Smooth muscle cell of the brain vasculature (primary cell): ENCODE measurements around the gene PA2G4.
"Not testable (repeated sequence)": the region's sequence is repeated elsewhere in the genome, so short reads cannot be mapped to it uniquely, and the experiment has no call there.

Source experiments
- DNase-seq: peaks from one replicate; pipeline ENCODE4 v3.0.0-alpha.2; 2012; ENCODE audit warnings: low read depth, low spot score

The PA2G4 gene

DNA sequence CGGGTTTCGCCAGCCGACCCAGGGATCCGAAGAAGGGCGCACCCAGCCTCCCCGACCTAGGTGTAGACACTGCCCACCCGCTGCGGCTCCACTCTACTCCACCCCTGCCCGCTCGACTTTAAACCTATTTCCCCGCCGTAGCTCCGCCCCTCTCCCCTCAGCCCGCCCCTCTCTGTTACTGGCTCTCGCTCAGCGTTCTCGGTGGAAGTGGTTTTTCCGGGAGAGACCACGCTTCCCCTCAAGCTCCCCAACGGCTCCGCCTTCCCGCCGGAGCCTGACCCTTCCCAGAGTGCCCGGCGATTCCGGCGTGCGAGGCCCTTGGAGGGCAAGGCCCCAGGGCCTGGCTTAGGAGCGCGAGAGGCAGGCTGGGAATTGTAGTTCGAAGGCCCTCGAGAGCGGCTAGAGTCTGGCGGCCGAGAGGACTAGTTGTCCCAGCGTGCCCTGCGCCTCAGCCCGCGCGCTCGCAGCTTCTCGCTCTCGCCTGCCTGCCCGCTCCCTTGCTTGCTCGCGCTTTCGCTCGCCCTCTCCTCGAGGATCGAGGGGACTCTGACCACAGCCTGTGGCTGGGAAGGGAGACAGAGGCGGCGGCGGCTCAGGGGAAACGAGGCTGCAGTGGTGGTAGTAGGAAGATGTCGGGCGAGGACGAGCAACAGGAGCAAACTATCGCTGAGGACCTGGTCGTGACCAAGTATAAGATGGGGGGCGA is at the start of gene PA2G4:
Gene PA2G4, plus strand, starts transcription at position 451 of the 706 bp plus-strand sequence. Its CDS starts 179 bp downstream, at position 630.
- peak; percentile 97 for DNase-seq

DNA sequence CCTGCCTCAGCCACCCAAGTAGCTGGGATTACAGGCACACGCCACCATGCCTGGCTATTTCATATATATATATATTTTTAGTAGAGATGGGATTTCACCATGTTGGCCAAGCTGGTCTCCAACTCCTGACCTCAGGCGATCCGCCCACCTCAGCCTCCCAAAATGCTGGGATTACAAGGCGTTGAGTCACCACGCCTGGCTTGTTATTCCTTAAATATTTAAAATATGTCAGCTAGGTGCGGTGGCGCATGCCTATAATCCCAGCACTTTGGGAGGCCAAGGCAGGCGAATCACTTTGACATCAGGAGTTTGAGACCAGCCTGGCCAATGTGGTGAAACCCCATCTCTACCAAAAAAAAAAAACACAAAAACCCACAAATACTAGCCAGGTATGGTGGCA is 44.4 kb upstream of the PA2G4 start:
- DNase-seq = not testable (repeated sequence)

DNA sequence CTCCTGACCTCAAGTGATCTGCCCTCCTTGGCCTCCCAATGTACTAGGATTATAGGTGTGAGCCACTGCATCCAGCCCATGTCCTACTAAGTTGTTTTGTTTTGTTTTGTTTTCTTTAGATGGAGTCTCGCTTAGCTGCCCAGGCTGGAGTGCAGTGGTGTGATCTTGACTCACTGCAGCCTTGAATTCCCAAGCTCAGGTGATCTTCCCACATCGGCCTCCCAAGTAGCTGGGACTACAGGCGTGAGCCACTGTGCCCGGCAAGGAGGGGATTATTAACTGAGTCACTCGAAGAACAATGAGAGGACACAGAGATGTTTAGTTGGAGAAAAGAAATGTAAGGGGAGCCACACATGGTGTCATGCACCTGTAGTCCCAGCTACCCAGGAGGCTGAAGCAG is 42.4 kb upstream of the PA2G4 start:
- DNase-seq = no peak

DNA sequence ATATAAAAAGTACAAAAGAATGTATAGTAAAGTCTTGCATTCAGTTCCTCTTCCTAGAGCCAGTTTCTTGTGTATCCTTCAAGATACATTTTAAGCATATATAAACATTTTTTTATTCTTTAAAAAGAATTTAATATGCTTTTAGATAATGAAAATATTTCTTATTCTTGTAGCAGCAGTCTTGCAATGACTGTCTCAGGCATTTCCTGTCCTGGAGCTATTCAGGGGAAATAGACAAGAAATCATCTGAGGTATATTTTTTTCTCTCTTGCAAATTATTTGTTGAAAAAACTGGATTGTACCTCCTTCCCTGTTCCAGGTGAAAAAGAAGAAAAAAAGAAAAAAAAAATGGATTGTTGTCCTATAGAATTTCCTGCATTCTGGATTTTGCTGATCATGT is 41.4 kb upstream of the PA2G4 start:
- no peak for DNase-seq

DNA sequence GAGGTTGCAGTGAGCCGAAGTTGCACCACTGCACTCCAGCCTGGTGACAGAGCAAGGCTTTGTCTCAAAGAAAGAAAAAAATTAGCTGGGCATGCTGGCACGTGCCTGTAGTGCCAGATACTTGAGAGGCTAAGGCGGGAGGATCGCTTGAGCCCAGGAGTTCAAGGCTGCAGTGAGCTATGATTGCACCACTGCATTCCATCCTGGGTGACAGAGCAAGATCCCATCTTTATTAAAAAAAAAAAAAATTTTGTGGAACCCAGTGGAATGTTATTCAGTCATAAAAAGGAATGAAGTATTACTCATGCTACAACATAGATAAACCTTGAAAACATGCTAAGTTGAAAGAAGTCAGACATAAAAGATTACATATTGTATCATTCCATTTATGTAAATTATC is 32.7 kb upstream of the PA2G4 start:
- DNase-seq = no peak

DNA sequence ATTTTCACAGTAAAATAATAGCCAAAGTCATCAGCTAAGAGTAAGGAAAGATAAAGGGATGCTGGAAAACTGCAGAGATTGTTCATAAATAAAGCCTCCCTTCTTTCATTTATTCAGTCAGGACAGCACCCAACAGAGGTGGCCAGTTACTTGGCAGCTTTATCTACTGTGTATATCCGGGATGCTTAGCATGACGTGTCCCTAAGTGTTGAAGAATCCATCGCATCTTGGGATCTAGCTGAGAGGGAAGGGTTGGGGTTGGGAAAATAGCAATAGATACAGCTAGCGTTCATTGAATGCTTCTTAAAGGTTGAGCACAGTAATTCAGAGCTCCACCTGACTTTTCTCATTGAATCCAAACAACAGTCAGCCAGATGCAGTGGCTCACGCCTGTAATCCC is 30.0 kb upstream of the PA2G4 start:
- no peak for DNase-seq

DNA sequence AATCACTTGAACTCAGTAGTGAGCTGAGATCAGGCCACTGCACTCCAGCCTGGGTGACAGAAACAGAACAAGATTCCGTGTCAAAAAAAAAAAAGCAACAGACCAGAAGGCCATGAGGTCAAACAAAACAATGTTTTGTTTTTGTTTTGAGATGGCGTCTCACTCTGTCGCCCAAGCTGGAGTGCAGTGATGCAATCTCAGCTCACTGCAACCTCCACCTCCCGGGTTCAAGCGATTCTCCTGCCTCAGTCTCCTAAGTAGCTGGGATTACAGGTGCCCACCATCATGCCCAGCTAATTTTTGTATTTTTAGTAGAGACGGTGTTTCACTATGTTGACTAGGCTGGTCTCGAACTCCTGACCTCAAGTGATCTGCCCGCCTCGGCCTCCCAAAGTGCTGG is 26.4 kb upstream of the PA2G4 start:
- DNase-seq = not testable (repeated sequence)

DNA sequence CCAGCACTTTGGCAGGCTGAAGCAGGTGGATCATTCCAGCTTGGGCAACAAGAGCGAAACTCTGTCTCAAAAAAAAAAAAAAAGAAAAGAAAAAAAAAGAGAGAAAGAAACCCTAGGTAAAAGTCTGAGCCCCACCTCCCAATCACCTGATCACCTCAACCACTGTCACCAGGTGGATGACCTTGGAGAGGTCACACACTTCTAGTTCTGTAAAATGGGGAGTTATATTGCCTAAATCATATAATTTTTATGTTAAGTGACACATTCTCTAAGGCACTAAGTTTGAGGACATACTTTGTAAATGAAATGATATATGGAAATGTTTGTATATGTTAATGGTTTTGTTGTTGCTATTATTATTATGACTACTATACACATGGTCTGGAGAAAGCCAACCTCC is 25.9 kb upstream of the PA2G4 start:
- no peak for DNase-seq

DNA sequence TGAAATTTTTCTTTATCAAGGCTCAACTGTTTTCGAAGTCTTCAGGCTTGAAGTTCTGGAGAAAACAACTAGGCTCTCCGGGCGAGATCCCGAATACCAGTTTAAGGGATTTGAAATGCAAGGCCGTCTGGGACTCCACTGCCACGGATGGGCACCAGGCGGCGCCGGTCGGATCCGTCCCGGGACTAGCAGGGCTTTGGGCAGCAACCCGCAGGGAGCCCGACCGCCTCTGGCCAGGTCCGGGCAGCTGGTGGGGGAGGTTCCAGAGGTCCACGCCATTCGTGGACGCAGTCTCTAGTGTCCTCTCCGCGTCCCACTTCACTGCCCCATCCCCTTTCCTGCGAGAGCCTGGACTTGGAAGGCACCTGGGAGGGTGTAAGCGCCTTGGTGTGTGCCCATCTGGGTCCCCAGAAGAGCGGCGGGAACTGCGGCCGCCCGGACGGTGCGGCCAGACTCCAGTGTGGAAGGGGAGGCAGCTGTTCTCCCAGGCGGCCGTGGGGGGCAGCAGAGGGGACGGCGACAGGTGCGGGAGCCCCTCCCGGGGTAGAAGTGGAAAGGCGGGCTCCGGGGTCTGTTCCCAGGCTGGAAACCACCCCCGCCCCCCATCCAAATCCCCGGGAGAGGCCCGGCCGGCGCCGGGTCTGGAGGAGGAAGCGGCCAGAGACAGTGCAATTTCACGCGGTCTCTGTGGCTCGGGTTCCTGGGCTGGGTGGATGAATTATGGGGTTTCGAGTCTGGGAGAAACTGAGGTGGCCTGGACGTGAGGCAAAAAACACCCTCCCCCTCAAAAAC is 25.2 kb upstream of the PA2G4 start:
- DNase-seq = no peak

DNA sequence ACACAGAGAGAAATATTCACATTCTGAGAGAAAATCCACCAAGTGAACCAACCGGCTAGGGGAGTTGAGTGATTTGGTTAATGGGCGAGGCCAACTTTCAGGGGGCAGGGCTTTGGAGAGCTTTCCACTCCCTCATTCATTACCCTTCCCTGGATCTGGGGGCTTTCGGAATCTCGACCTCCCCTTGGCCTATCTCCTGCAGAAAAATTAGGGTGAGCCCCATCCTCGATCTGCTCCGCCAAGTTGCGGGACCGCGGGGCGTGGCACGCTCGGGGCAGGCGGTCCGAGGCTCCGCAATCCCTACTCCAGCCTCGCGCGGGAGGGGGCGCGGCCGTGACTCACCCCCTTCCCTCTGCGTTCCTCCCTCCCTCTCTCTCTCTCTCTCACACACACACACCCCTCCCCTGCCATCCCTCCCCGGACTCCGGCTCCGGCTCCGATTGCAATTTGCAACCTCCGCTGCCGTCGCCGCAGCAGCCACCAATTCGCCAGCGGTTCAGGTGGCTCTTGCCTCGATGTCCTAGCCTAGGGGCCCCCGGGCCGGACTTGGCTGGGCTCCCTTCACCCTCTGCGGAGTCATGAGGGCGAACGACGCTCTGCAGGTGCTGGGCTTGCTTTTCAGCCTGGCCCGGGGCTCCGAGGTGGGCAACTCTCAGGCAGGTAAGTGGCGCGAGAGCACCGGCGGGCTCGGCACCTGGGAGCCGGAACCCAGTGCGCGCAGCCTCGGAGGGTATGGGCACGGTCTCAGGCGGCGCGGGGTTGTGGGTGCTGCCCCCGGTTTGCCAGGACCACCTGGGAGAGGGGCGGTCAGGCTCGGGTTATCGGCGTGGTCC is 24.4 kb upstream of the PA2G4 start, which contains the start of gene ERBB3:
Gene ERBB3, plus strand, starts transcription at position 443 of the 833 bp plus-strand sequence. Its CDS starts 136 bp downstream, at position 579.
- no peak for DNase-seq

DNA sequence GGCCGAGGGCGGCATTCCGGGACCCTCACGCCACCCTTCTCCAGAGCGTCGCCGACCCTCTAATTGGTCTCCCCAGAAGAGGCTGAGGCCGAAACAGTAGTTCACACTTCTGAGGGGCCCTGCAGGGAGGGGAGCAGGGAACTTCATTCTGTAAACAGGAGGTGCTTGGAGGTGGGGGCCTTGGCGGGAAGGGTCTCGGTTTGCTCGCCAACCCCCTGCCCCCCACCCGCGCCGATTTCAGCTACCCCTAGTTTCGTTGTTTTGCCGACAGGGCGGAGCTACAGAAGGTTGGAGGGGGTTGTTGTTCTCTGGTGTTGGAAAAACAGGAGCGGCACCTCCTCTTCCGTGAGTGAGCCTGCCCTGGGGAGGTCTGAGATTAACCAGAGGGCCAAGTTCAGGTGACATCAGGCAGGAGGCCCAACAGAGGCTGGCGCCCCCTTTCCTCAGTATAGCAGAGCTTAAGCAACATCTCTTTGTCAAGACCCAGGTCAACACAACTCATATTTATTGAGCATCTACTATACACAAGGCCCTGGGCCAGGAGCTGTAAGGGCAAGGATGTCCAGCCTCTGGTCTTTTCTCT is 23.7 kb upstream of the PA2G4 start:
- DNase-seq = no peak

DNA sequence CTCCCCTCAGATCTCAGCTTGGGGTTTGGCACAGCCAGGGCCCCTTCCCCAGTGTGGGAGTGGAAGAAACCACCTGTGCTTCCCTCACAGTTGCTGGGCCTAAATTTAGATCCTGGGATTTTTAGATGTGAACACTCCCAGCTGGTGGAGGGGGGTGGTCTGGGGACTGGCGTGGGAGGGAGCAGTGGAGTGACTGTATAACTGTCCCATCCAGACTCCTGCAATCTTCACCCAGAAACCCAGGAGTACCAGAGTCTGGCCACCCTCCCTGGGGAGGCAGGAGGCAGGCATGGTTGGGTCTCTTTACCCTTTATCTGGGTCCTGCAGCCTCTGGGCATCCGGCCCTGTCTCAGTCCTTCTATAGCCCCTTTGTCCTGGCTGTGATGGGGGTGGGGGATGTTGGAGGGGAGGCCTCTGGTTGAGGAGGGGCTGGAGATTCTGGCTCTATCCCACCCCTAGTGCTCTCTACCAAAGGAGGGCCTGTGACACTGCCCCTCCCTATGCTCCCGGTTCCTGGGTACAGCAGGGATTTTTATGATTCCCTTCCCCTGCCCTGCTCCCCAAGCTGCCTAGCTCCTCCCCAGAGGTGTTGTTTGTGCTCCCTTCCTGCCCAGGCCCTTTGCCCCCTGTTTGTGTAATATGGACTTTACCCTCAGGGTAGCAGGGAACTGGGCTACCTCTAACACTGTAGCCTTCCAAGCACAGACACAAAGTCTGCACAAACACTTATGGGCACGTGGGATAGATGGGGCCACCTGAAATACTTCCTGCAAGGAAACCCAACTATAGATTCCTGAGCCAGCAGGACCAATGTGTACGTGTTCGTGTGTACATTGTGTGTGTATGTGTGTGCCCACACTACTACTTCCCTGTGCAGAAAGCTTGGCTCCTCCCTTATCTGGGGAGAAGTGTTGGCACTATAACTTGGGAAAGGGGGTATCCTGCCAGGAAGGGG is 22.7 kb upstream of the PA2G4 start:
- no peak for DNase-seq

DNA sequence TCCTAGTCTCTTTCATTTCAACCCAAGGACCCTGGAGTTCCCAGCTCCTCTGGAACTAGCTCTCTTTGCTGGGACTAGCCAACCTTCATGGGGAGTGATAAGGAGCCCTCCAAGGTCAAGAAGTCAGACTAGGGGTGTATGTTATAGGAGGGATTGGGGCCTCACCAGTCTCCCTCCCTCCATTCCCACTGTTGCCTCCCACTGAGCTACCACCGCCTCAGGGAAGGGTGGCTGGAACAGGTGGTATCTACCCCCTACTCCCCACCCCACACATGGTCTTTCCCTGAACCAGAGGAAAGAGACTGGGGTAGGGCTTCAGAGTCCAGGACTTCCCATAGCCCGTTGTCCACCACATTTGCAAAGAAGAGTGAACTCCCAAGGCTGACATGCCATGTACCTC is 22.0 kb upstream of the PA2G4 start:
- DNase-seq = no peak

DNA sequence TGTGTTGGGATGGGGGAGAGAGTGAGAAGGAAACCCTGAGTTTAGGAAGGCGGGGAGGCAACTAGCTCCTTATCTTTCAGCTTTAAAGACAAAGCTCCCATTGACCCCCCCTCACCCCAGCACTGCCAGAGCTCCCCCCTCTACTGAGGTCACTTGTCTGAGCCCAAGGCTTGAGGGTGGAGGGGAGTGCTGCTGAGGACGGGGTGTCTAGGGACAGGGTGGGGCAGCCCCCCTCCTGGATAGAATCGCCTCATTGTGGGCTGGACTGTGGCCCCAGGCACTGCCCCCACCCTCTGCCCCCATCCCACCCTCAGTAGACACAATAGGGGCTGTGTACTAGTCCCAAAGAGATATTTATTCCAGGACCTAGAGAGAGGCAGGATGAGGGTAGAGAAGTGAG is 21.4 kb upstream of the PA2G4 start:
- no peak for DNase-seq

DNA sequence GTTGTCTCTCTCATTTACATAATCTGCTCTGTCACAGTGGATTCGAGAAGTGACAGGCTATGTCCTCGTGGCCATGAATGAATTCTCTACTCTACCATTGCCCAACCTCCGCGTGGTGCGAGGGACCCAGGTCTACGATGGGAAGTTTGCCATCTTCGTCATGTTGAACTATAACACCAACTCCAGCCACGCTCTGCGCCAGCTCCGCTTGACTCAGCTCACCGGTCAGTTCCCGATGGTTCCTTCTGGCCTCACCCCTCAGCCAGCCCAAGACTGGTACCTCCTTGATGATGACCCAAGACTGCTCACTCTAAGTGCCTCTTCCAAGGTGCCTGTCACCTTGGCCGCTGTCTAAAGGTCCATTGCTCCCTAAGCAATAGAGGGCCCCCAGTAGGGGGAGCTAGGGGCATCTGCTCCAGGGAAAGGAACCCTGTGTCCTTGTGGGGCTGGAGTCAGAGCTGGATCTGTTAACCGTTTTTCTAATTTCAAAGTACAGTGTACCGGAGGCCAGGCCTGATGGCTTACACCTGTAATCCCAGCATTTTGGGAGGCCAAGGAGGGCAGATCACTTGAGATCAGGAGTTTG is 19.3 kb upstream of the PA2G4 start:
- no peak for DNase-seq

DNA sequence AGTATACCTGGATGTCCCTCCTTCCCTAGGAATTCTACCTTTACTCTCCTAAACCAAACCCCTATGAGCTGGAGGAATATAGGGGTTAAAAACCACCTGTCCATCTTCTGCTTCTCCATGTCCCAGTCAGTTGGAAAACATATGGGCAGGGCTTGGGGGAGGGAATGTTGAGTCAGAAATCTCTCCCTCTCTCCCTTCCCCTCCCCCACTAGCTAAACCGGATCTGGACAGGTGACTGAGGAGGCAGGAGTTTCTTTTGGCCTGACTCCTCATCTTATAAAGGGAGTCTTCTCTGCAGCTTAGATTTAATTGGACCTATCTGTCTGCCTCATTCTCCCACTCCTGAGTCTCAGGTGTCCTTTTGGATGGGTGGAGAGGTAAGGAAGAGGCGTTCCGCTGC is 18.3 kb upstream of the PA2G4 start:
- DNase-seq = no peak

DNA sequence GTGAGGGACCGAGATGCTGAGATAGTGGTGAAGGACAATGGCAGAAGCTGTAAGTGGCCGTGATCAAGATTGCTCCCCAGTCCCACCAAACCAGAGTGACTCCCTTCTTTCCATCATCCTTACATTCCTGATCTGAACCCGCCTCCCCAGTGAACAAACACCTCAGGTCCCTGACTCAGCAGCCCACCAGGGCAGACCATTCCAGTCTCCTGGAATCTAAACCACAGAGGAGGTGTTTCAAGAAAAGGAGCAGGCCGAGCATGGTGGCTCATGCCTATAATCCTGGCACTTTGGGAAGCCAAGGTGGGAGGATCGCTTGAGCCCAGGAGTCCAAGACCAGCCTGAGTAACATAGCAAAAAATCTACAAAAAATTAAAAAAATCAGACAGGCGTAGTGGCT is 17.8 kb upstream of the PA2G4 start:
- no peak for DNase-seq

DNA sequence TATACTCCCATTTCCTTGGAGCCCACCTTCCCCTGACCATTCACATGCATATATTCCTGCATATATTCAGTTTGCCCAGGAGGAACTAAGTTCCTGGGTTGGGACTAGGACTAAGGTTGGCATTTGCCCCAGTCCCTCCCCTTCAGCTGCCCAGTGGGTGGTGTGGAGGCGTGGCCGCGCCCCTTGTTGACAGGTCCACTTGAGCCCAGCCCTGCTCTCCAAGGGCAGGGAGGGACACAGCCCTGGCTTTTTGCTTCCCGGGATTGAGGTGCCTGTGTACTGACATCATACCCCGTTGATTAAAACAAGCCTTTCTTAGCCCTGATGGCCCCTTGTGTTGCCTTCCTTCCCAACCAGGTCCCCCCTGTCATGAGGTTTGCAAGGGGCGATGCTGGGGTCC is 17.1 kb upstream of the PA2G4 start:
- no peak for DNase-seq

DNA sequence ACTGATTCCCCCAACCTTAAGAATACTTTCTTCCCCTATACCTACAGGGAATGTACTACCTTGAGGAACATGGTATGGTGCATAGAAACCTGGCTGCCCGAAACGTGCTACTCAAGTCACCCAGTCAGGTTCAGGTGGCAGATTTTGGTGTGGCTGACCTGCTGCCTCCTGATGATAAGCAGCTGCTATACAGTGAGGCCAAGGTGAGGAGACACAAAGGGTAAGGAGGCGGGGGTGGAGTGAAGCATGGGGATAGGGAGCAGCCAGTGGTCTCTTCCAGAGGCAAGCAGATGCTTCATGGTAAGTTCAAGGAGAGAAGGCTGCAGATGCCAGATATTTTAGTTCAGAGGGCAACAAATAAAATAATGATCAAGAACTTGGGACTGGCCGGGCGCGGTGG is 6.6 kb upstream of the PA2G4 start:
- no peak for DNase-seq

DNA sequence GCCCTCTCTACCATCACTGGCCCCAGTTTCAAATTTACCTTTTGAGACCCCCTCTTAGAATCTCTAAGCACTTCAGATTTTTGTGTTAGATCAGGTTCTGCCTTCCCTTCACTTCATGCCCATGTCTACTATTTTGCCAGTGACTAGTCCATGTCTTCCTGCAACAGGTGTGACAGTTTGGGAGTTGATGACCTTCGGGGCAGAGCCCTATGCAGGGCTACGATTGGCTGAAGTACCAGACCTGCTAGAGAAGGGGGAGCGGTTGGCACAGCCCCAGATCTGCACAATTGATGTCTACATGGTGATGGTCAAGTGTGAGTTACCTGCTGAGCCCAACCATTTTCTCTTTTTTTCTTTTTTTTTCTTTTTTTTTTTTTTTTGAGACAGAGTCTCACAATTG is 5.8 kb upstream of the PA2G4 start:
- no peak for DNase-seq
